Mucosa of descending colon (tissue), 3 donors: ENCODE measurements around the gene FOXRED1. TPM values are rescaled to one million over a fixed set of nuclear protein-coding genes. Genes with fewer than 3 reads are reported as not detected.

ENCODE experiments used
- ATAC-seq: fragments of 200-7000 bp; cut with Tn5 transposase; one replicate; pipeline ENCODE4 v1.9.1; 2020; ENCODE audit warnings: mild to moderate bottlenecking, moderate library complexity
- DNase-seq, 3 donors: peaks; one replicate each; pipeline ENCODE4 v3.0.0-alpha.2; 2020
- H3K36me3 ChIP-seq: fragments of 200-600 bp; one replicate; pipeline ENCODE4 v1.8.0; 2021; ENCODE audit warnings: low read depth, mild to moderate bottlenecking
- H3K4me1 ChIP-seq: fragments of 200-600 bp; one replicate; pipeline ENCODE4 v1.8.0; 2021; ENCODE audit warnings: low read depth, mild to moderate bottlenecking
- H3K4me3 ChIP-seq: fragments of 200-600 bp; one replicate; pipeline ENCODE4 v1.8.0; 2021; ENCODE audit warnings: mild to moderate bottlenecking
- H3K9me3 ChIP-seq: fragments of 200-600 bp; one replicate; pipeline ENCODE4 v1.8.0; 2021; ENCODE audit warnings: mild to moderate bottlenecking
- CTCF ChIP-seq: fragments of 200-600 bp; IDR thresholded peaks from one replicate; pipeline ENCODE4 v1.8.0; 2022; ENCODE audit warnings: antibody characterized with exemption, mild to moderate bottlenecking
- intact Hi-C, 2 donors: fragments of 100-400 bp; cut with DNase I in 1 of 2; cut with micrococcal nuclease in 1 of 2; formaldehyde crosslinking; loops; one replicate each; pipeline versions ENCODE4 v1.11.0 to v1.11.1; 2022; cut with DNase I, micrococcal nuclease
- total RNA-seq, 3 donors: library from RNA; stranded (reverse); fragmentation: NEBNext Ultra II Directional in 2 of 3; extraction: Animal tissue kit (Norgen Biotek cat#: 25700) in 2 of 3; gene quantifications; one replicate each; pipeline versions ENCODE4 v1.2.1 to v1.2.4, GENCODE V29; 2021 to 2023
- donor health status: DM: no; HTN: no; CAD: no; lungs with moderate emphysema.
- donor health status: DM: no; HTN: no; CAD: no.
- donor health status: DM: no; HTN: yes; CAD: no.

Gene FOXRED1
- total RNA-seq, 3 donors from 2014 or later = 24.3 to 36.9 (median 31.4) TPM

DNA sequence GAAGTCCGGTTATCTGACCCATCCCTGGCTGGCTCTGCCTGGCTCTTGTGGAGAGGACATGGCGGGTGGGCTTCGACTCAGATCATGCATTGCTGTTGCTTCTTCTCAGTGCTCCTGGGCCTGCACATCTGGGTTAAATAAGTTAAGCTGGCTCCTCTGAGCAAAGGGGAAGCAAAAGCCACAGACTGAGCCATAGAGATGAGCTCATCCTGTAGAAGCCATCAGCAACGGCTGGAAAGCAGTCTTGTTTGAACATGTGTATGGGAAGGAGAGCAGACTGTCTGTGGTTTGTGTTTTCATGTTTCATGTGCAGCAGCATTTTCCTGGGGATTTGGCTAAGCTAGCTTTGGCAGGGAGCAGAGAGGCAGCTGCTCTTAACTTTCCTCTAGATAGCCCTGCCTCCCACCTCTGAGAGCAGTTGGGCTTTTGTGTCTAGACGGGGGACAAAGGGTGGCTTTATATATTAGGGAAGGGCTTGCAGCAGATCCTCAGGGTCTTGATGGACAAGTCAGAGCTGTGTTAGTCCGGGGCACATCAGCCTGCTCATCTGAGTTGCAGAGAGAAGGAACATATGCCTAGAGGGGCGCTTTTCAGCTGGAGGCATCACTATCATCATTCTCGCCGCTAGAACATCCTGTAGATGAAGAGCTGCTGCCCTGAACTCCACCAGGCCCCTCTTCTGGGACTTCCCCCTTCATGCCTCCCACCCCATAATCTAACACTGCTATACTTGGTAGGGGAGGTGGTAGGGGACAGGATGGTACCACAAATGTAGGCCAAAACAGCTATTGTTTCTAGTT, 49.8 kb downstream of the FOXRED1 start:
- intact Hi-C loops = loop anchor here in 1 of 2 donors (10.0 kb wide), 1 partner anchor 156 kb away; no protein-coding TSS in a partner anchor
- DNase-seq (peak in 2 of 3 donors; percentile 19 to 43), ATAC-seq (peak; percentile 80)
- TF ChIP-seq CTCF = no peak
- no peaks in the 10 kb centered on the region for H3K36me3 ChIP-seq
- H3K9me3 ChIP-seq = no peaks in the 10 kb centered on the region
- no peak overlapping the region for H3K4me3 ChIP-seq
- peaks cover 13% of the 10 kb centered on the region for H3K4me1 ChIP-seq

DNA sequence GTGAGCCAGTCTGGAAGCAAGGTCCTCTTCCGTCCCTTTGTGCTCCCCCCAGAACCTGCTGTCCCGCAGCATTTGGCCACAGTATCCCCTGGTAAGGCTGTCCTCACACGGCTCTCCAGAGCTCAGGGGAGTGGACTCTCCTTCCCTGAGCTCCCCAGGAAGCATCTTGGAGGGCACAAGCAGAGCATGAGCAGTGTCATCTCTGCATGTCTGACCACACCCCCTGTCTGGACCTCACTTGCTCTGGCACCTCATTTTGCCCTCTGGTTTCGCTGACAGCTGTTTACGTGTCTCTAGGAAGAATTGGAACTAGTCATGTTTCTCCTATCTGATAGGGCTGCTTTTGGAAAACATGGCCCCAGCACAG, 50.4 kb downstream of the FOXRED1 start:
- H3K9me3 ChIP-seq = no peaks in the 10 kb centered on the region
- intact Hi-C loops = loop anchor here in 1 of 2 donors (10.0 kb wide), 1 partner anchor 155 kb away; no protein-coding TSS in a partner anchor
- ATAC-seq = no peak
- H3K4me3 ChIP-seq = no peak overlapping the region
- TF ChIP-seq CTCF = no peak
- H3K36me3 ChIP-seq = no peaks in the 10 kb centered on the region
- peak in 1 of 3 donors; percentile 15 for DNase-seq
- peaks cover 13% of the 10 kb centered on the region for H3K4me1 ChIP-seq

- intact Hi-C loops = no loop called here
- H3K9me3 ChIP-seq = no peaks in the 10 kb centered on the region
- H3K4me1 ChIP-seq = peaks cover 8% of the 10 kb centered on the region
- no peak for TF ChIP-seq CTCF
- DNase-seq (peak in 1 of 3 donors; percentile 1), ATAC-seq (no peak)
- no peaks in the 10 kb centered on the region for H3K36me3 ChIP-seq
- no peak overlapping the region for H3K4me3 ChIP-seq
These were observed 54.0 kb downstream of the FOXRED1 start for GRCh38 chr11:126322996-126323395.

DNA sequence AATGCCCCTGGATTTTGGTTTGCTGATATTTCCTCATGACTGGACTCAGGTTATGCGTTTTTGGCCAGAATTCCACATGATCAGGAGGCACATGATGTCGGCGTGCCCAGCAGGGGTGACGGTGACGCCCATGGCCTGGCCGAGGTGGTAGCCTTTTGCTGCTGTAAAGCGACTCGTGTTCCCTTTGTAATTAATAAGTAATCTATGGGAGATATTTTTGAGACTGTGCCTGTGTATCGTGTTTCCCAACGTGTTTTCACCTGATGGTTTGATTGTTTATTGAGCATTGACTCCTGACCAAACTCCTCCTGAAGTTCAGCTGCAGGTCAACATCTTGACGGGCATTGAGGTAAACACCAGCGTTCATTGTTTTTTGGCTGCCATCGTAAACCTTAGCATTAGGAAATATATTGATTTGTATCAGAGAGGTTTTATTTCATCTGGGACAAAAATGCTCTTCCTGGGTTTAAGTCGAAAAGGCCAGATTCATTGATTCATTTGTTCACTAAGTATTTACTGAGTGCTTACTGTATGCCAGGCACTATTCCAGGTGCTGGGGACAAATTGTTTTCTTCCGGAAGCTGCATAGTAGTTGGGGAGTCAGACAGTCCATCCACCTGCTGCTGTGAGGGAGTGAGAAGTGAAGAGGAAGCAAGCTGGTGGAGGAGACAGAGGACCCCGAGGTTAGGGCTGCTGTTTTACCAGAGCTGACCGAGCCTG, 58.5 kb downstream of the FOXRED1 start:
- peak in 1 of 3 donors; percentile 22 for DNase-seq
- H3K4me3 ChIP-seq = no peak overlapping the region
- ATAC-seq = no peak

More for the DNA sequence above, 58.5 kb downstream of the FOXRED1 start:
- Histone ChIP-seq H3K9me3 (no peaks in the 10 kb centered on the region), H3K36me3 (no peaks in the 10 kb centered on the region), H3K4me1 (no peaks in the 10 kb centered on the region)
- TF ChIP-seq CTCF = no peak
- intact Hi-C loops = no loop called here

Other genes with a start within 250 kb of the FOXRED1 start
- 10 to 100 TPM in 1 of 3 donors, 1 to 10 TPM in 2; 3.8 to 91.6 (median 6.6) TPM for gene CDON, start 206.3 kb upstream of the FOXRED1 start, total RNA-seq
- 10 to 100 TPM; 17.0 to 23.4 (median 23.0) TPM for gene RPUSD4, start 57.5 kb upstream of the FOXRED1 start, total RNA-seq
- gene FAM118B, start 57.4 kb upstream of the FOXRED1 start, total RNA-seq = 10 to 100 TPM; 35.4 to 62.5 (median 48.5) TPM
- gene SRPRA, start 259 bp upstream of the FOXRED1 start, total RNA-seq = 10 to 100 TPM; 73.8 to 88.1 (median 79.2) TPM
- 10 to 100 TPM; 18.5 to 24.8 (median 21.5) TPM for gene TIRAP, start 13.9 kb downstream of the FOXRED1 start, total RNA-seq
- gene DCPS, start 34.9 kb downstream of the FOXRED1 start, total RNA-seq = 10 to 100 TPM in 2 of 3 donors, 1 to 10 TPM in 1; 10.0 to 21.3 (median 14.8) TPM
- 100 to 1,000 TPM in 2 of 3 donors, 10 to 100 TPM in 1; 94.7 to 460 (median 217) TPM for gene ST3GAL4, start 86.5 kb downstream of the FOXRED1 start, total RNA-seq